ENCODE data around the gene SEC61G.

- TF ChIP-seq CTCF (IDR thresholded peaks at IDR 0.05; ENCODE audit: low read depth, low read length) (peak; percentile 71), EZH2phosphoT487 (IDR thresholded peaks at IDR 0.05; ENCODE audit: low read depth) (no peak)
These were observed 14.7 kb upstream of the SEC61G start for GRCh38 chr7:54773472-54774399.

All from OCI-LY3 (cell line).